Heart right ventricle (tissue), 16 donors: ENCODE data around the gene ZNF485. TPM values are rescaled to one million over a fixed set of nuclear protein-coding genes. Genes with fewer than 3 reads are reported as not detected.

Experiments used
- ATAC-seq, 8 donors: fragments of 200-7000 bp; cut with Tn5 transposase; one replicate each; pipeline ENCODE4 v1.9.1; 2020; ENCODE audit warnings: mild to moderate bottlenecking in 8 of 8, moderate library complexity in 8 of 8, moderate number of reproducible peaks in 1 of 8
- DNase-seq, 2 donors: peaks; one replicate each; pipeline ENCODE4 v3.0.0-alpha.2; 2020
- H3K27ac ChIP-seq, 10 donors: fragments of 200-600 bp; sonication (generic) in 2 of 10; one replicate each; pipeline versions ENCODE4 v1.5.0 to v1.8.0; 2020 to 2022; ENCODE audit warnings: mild to moderate bottlenecking in 3 of 10
- H3K27me3 ChIP-seq, 7 donors: fragments of 200-600 bp; one replicate each; pipeline ENCODE4 v1.8.0; 2021 to 2022; ENCODE audit warnings: mild to moderate bottlenecking in 2 of 7
- H3K36me3 ChIP-seq, 9 donors: fragments of 200-600 bp; sonication (generic) in 1 of 9; one replicate each; pipeline versions ENCODE4 v1.5.0 to v1.8.0; 2020 to 2022; ENCODE audit warnings: mild to moderate bottlenecking in 2 of 9
- H3K4me1 ChIP-seq, 9 donors: fragments of 200-600 bp; sonication (generic) in 1 of 9; one replicate each; pipeline versions ENCODE4 v1.5.0 to v1.8.0; 2020 to 2022; ENCODE audit warnings: mild to moderate bottlenecking in 4 of 9
- H3K4me3 ChIP-seq, 10 donors: fragments of 200-600 bp; sonication (generic) in 2 of 10; one replicate each; pipeline versions ENCODE4 v1.5.0 to v1.8.0; 2020 to 2022; ENCODE audit warnings: mild to moderate bottlenecking in 7 of 10, moderate library complexity in 2 of 10
- H3K9me3 ChIP-seq, 11 donors: fragments of 200-600 bp in 10 of 11; sonication (generic) in 2 of 11; one replicate each; pipeline versions ENCODE4 v1.5.0 to v1.8.0; 2013 to 2022; ENCODE audit warnings: mild to moderate bottlenecking in 2 of 11, control low read depth in 1 of 11, moderate library complexity in 1 of 11
- WGBS, 2 donors: extraction: QIAGEN DNeasy Blood & Tissue Kit; methylation state at CpG; one replicate each; pipeline ENCODE4 v1.1.7; 2013; ENCODE audit warnings: inconsistent platforms in 1 of 2; 5-methylcytosine and 5-hydroxymethylcytosine counted together
- intact Hi-C, 10 donors: fragments of 100-400 bp; cut with DNase I; formaldehyde crosslinking; loops; one replicate each; pipeline versions ENCODE4 v1.11.1 to v1.14.2; 2022
- long read RNA-seq, 3 donors: library from polyadenylated mRNA; unstranded; transcript quantifications; one replicate each; pipeline ENCODE4 v2.0.0, GENCODE V29; 2020 to 2021
- polyA plus RNA-seq, 2 donors: library from polyadenylated mRNA; stranded (reverse); fragments of 200-250 nt; gene quantifications; one replicate each; pipeline ENCODE4 v1.2.3, GENCODE V29; 2013
- total RNA-seq, 10 donors: library from RNA; stranded (reverse); fragmentation: NEBNext Ultra II Directional in 3 of 10; extraction: Animal tissue kit (Norgen Biotek cat#: 25700) in 3 of 10; gene quantifications; one replicate each; pipeline versions ENCODE4 v1.2.1 to v1.2.4, GENCODE V29; 2021 to 2023
- TF ChIP-seq, protein P1 (sequence below), 9 donors: fragments of 200-600 bp; sonication (generic) in 2 of 9; IDR thresholded peaks; one replicate each; pipeline versions ENCODE4 v1.5.0 to v1.8.0; 2021 to 2022; ENCODE audit warnings: antibody characterized with exemption in 9 of 9, mild to moderate bottlenecking in 5 of 9, moderate library complexity in 1 of 9
- donor health status: Arrhythmogenic right ventricular cardiomyopathy.
- donor health status: ischemic (EF 13 %, LVEDD 7.1; RV severe dilation, severe dysfunction).
- donor health status: healthy with polysubstance abuse.
- donor health status: DM: no; HTN: yes; CAD: no.
- donor health status: DM: no; HTN: no; CAD: no.
- donor health status: ischemic (EF 25% LVEDD 6.9; RV normal size, moderate dysfunction).
- donor health status: ischemic (EF 25% LVEDD 5.7; RV mildly dilated, moderate dysfunction).
- donor health status: healthy.
- donor health status: DM: yes; HTN: yes; CAD: no.
- donor health status: Ischemic cardiomyopathy.
- donor health status: ischemic (EF 35%, LVEDD 5.7; RV mildly dilated, moderate dysfunction).
- donor health status: nonischemic (EF 11% LVEDD 7.7; RV severe dilation, severe dysfunction).
- donor health status: DM: yes; HTN: yes; CAD: no.
- donor health status: PGD.
- donor health status: ischemic (EF 29% LVEDD 5.4; RV normal size, mild dysfunction).
- donor health status: nonischemic (EF 23%, LVEDD 6.1; RV moderate dilation, normal function).

Gene ZNF485
- total RNA-seq (1 to 10 TPM in 8 of 10 donors, under 1 TPM in 2; 0.81 to 2.3 (median 1.5) TPM), polyA plus RNA-seq (1 to 10 TPM in 1 of 2 donors, under 1 TPM in 1; 0.94 to 2.3 TPM)
- long read RNA-seq, donor 1, transcript ZNF485-201 (5 exons, 2,054 nt) = major isoform, 5 of 7 reads
- long read RNA-seq, donor 1, partial matches to known transcripts = 0 of 7 reads
- long read RNA-seq, donor 1, other reads (novel, unspliced or antisense) = 2 of 7 reads
- long read RNA-seq, donor 2, partial matches to known transcripts = 0 of 3 reads
- long read RNA-seq, donor 2, other reads (novel, unspliced or antisense) = 1 of 3 reads
- long read RNA-seq, donor 3, transcript ZNF485-201 (5 exons, 2,054 nt) = major isoform, 6 of 13 reads
- long read RNA-seq, donor 3, partial matches to known transcripts = 1 of 13 reads
- long read RNA-seq, donor 3, other reads (novel, unspliced or antisense) = 6 of 13 reads

DNA sequence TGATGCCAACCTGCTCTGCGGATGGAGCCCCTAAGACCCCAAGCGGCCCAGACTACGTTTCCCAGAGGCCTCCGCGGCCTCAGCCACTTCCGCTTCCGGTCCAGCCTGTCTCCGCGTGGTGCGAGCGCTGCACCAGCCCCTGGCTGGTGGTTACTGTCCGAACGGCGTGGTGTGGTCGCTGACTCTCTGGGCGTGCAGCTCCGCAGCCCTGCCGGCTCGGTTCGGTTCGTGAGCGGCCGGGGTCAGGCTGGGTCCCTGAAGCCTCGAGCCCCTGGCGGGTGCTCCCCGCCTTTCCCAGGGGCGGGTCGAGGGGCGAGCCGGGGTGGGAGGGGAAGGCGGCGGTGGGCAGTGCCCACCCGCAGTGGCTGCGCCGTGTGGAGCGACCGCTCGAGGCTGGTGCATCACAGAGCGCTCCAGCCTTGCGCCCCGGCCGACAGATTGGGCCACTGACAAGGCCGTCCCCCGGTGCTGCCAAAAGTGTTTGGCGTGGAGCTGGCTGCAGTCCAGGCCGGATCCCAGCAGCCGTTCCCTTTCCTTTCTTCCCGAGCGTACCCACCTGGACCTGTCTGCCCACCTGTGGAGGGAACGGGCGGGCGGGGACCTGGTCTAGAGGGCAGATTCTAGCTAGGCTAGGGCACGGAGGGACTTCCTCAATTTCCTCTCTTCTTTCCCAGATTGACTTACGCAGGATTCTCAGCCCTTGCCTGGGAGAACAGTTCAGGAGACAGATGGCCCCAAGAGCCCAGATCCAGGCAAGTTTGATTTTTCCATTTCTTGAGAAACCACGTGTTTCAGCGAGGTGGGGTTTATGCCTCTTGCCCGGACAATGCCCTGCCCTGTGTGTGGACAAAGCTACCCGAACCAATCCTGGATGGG, at the start of gene ZNF485:
ZNF485 (plus strand) TSS at position 116 of the 876 bp plus-strand sequence; CDS start at position 729, 613 bp downstream.
- Histone ChIP-seq H3K27me3 (no peaks in the 10 kb centered on the region), H3K4me1 (peaks cover 0 to 16% (median 8%) of the 10 kb centered on the region in 9 donors), H3K4me3 (peak within 1 kb of the TSS; percentile 69 to 98 (median 90)), H3K36me3 (peaks cover 0 to 23% (median 0%) of the 10 kb centered on the region in 9 donors), H3K27ac (peak within 1 kb of the TSS in 8 of 10 donors; percentile 14 to 81 (median 70)), H3K9me3 (peaks cover 0 to 3% (median 0%) of the 10 kb centered on the region in 11 donors)
- TF ChIP-seq, protein P1, sequence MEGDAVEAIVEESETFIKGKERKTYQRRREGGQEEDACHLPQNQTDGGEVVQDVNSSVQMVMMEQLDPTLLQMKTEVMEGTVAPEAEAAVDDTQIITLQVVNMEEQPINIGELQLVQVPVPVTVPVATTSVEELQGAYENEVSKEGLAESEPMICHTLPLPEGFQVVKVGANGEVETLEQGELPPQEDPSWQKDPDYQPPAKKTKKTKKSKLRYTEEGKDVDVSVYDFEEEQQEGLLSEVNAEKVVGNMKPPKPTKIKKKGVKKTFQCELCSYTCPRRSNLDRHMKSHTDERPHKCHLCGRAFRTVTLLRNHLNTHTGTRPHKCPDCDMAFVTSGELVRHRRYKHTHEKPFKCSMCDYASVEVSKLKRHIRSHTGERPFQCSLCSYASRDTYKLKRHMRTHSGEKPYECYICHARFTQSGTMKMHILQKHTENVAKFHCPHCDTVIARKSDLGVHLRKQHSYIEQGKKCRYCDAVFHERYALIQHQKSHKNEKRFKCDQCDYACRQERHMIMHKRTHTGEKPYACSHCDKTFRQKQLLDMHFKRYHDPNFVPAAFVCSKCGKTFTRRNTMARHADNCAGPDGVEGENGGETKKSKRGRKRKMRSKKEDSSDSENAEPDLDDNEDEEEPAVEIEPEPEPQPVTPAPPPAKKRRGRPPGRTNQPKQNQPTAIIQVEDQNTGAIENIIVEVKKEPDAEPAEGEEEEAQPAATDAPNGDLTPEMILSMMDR (IDR thresholded peaks at IDR 0.05) = peak in 2 of 9 donors; percentile 19 to 37
- 3 to 5% methylated on average over 55 to 58 of the region's 58 CpGs for WGBS, 2 donors
- peak; percentile 70 to 80 for DNase-seq
- intact Hi-C loops = no loop called here
- ATAC-seq = peak; percentile 94 to 98 (median 96)

DNA sequence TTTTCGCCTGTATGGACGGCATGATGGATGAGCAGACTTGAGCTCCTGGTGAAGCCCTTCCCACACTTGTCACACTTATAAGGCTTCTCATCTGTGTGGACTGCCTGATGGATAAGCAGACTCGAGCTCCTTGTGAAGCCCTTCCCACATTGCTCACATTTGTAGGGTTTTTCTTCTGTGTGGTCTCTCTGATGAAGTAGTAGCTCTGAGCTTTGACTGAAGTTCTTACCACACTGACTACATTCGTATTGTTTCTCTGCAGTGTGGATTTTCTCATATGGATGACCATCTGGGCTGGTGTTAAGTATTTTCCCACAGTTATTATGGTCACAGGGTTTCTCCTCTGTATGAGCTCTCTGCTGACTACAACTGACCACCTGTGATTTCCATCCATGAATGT, 49.0 kb upstream of the ZNF485 start:
- Histone ChIP-seq H3K27me3 (no peaks in the 10 kb centered on the region), H3K4me1 (no peaks in the 10 kb centered on the region), H3K4me3 (no peak overlapping the region), H3K9me3 (peaks cover 0 to 80% (median 0%) of the 10 kb centered on the region in 11 donors), H3K36me3 (peaks cover 0 to 36% (median 6%) of the 10 kb centered on the region in 9 donors), H3K27ac (peak overlapping the region in 1 of 10 donors; percentile 28)
- TF ChIP-seq, protein P1 (IDR thresholded peaks at IDR 0.05) = no peak
- 90 to 94% methylated on average over 4 of the region's 4 CpGs for WGBS, 2 donors
- DNase-seq = no peak
- no peak for ATAC-seq
- intact Hi-C loops = no loop called here

DNA sequence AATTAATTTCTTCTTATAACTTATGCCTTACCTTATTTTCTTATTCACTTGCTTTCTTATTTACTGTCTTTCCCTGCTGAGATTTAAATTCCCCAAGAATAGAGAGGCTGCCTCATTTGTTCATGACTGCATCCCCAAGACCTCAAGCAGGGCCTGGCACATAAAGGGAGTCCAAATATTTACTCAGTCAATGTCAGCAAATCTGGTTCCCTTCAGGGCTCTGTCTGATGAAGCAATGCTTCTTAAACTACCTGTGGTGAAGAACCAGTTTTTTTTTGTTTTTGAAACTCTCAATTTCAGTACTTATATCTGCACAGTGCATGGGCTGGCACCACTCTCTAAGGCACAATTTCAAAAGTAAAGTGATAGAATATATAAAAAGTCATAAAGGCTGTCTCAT, 36.6 kb upstream of the ZNF485 start:
- DNase-seq = no peak
- no peaks in the 10 kb centered on the region for H3K9me3 ChIP-seq
- H3K4me3 ChIP-seq = no peak overlapping the region
- peaks cover 0 to 17% (median 0%) of the 10 kb centered on the region in 9 donors for H3K36me3 ChIP-seq
- no peaks in the 10 kb centered on the region for H3K27me3 ChIP-seq
- ATAC-seq = no peak
- TF ChIP-seq, protein P1 (IDR thresholded peaks at IDR 0.05) = no peak
- peaks cover 0 to 15% (median 8%) of the 10 kb centered on the region in 9 donors for H3K4me1 ChIP-seq
- no peak overlapping the region for H3K27ac ChIP-seq
- intact Hi-C loops = no loop called here

DNA sequence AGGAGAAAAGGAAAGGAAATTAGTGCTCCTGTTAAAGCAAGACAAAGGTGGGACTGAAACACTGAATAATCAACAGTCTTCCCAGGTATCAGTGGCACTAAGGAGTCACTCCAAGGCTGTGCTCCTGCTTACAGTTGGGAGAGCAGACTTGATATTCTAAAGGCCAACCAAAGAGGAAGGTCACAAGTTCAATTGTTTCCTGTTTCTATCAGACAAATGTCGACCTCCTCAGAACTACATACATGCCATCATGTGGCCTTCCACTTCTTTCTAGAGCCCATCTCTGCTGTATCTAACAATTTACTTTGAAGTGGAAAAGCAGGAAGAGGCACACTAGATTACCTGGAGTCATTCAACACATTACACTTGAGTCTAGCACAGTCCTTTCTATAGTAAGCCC, 35.3 kb upstream of the ZNF485 start:
- DNase-seq = no peak
- TF ChIP-seq, protein P1 (IDR thresholded peaks at IDR 0.05) = no peak
- Histone ChIP-seq H3K27ac (no peak overlapping the region), H3K27me3 (no peaks in the 10 kb centered on the region), H3K4me1 (peaks cover 0 to 20% (median 14%) of the 10 kb centered on the region in 9 donors), H3K36me3 (peaks cover 0 to 17% (median 0%) of the 10 kb centered on the region in 9 donors), H3K9me3 (no peaks in the 10 kb centered on the region), H3K4me3 (no peak overlapping the region)
- WGBS, 2 donors = 39 to 40% methylated on average over 1 of the region's 1 CpG
- no peak for ATAC-seq
- intact Hi-C loops = no loop called here
